ENCODE data around the gene SMAD6. TPM values are rescaled to one million over a fixed set of nuclear protein-coding genes. Genes with fewer than 3 reads are reported as not detected.

SMAD6 gene
- polyA plus RNA-seq, 3 donors = 39.4 to 46.2 (median 41.5) TPM

DNA sequence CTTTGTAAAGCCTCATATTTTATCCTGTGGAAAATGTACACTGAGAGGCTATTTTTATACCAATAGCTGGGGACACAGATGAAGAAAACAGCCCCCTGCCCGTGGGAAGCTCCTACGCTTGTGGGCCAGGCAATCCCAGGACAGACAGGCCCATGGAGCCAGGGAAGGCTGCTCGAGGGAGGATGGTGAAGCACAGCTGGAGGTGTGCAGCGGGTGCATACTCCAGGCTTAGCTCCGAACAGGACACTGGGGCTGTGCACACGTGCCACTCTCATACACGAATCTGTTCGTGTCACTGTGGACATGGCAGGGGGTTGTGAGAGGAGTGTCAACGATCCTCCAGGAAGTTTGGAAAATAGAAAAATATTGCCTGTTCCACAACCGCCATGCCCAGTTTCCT is 36.1 kb downstream of the SMAD6 start:
- DNase-seq = no peak

GRCh38 chr15:66738595-66738994 is 36.6 kb downstream of the SMAD6 start:
- DNase-seq = no peak

DNA sequence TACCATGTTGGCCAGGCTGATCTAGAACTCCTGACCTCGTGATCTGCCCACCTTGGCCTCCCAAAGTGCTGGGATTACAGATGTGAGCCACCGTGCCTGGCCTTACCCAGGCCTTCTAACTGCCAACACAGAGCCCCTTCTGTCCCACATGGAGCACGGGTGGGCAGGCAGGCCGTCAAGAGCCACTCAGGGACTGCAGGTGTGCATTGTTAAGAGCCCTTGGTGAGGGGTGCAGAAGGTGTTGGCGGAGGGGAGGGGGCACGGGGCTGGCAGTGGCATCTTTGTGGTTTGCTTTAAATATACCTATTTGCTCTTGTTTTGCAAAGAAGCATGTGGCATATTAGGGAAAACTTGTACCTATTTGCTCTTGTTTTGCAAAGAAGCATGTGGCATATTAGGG is 37.3 kb downstream of the SMAD6 start:
- DNase-seq = no peak

DNA sequence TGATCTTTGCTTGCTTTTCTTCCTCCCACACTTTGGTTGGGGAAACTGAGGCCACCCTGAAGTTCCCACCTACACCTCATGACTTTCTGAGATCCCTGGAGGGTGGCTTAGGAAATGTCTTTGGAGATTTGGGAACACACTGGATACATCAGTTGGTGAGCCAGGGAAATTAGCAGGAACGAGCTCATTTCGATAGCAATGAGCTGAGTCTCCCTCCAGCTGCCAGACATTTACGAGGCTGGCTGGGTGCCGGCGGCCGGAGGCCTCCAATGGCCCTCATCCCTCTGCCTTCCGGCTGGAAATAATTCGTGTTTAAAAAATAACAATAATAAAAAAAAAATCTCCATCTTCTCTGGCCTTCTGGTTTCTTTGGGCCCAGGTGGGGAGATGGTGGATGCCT is 38.8 kb downstream of the SMAD6 start:
- DNase-seq = no peak

DNA sequence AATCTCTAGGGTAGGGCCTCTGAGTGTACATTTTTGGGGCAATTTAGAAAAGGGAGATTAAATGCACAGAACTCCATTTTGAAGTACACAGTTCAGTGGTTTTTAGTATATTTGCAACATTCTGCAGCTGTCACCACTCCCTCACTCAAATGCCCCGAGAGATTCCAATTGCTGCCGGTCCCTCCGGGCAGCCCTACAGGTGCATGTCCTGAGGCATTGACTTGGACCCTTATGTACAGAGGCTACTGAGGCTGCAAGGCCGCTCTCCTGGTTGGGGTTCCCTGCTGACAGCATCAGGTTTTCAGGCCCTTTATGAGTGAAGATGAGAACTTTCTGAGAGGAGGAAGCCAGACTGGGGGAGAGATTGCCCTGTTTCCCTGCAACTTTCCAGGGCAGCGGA is 39.6 kb downstream of the SMAD6 start:
- DNase-seq = no peak

DNA sequence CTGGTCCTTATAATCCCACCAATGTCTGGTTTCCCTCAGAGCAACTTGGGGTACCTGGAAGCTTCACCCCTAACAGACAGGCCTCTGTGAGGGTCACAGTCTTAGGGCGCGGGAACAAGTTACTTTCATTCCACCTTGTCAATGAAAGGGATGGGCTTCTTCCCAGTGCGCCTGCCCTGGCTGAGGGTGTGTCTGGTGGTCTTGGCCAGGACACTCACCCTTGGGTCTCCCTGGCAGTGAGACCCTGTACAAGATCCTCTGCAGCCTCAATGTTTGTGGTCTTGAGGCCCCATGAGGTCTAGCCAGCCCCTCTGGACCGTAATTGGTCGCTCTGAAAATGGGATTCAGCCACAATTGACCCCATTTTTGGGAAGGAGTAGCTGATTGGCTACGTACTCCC is 40.2 kb downstream of the SMAD6 start:
- DNase-seq = no peak

DNA sequence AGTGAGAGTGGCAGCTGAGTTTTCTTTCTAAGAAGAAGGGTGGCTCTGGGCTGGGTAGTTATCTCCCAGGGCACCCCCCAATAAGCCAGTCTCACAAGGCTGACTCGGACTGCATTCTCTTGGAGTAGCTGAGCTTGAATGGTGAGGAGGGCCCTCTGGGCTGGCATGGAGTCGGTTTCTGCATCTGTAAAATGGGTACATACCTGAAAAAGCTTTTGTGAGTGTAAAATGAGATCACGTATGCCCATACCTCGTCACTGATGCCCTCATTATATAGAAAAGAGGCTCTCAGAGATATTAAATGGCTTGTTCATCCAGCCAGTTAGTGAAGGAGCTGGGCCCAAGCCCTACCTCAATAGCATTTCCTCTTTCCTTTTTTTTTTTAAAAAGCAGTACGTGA is 41.2 kb downstream of the SMAD6 start:
- DNase-seq = no peak

DNA sequence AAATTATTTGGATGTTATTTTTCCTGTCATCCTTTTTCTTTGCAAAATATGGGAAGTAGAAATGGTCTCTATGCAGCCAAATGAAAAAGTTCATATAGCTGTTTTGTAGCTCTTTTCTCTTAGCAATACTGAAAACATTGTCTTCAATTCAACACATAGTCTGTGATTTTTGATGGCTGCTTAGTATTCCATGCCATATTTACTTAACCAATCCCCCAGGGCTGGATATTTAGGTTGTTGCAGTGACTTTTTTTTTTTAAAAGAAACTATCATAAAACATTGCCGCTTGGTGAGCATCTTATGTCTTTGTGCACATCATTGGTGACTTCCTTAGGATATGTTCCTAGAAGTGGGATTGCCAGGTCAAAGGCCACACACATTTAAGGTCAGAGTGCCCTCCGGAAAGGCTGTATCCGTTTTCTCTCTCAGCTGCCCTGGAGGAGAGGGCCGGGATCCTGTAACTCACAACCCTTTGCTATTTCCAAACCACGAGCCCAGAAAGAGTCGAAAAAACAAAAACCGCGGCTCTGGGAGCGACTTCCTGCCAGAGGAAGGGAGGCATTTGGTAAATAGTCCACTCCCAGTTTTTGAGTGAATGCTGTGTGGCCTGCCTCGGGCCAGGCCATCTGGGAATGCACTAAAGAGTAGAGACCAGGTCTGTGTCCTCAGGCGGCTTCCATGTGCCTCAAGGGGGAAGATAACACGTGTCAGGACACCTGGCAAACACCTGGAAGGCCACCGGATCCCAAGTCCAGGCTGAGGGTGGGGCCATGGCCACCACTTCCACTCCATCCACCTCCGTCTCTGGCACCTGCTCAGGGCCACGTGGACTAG is 41.9 kb downstream of the SMAD6 start:
- DNase-seq = no peak

DNA sequence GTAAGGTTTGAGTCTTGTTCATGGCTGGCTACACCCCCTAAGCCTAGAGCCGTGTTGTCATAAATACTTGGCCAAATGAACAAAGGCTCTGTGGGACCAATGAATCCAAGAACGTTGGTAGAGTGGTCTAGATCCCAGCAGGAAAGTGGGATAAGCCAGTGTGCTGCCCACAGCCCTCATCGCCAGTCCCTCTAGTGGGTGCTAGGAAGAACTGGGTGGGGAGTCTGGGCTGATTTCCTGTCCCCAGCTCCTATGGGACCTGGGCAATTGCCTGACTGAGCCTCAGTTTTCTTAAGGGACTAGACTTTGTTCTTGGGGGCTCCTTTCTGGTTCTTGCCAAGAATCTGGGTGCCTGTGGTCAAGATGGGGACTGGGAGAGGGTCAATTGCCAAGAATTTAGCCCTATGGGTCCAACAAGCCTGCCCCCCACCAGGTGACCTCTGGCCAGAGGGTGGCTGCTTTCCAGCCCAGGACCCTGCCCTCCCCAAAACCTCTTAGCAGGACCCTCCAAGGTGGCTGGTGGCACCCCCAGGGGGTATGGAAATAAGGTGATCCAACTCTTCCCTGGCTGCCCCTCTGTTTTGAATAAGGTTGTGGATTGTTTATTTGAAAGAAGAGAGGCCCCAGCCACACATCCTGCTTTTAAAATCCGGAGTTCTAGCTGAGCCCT is 42.7 kb downstream of the SMAD6 start:
- DNase-seq = no peak

- DNase-seq = no peak
Observed at GRCh38 chr15:66745530-66746230, 43.6 kb downstream of the SMAD6 start.

- DNase-seq = no peak
Observed at GRCh38 chr15:66746231-66746605, 44.2 kb downstream of the SMAD6 start.

DNA sequence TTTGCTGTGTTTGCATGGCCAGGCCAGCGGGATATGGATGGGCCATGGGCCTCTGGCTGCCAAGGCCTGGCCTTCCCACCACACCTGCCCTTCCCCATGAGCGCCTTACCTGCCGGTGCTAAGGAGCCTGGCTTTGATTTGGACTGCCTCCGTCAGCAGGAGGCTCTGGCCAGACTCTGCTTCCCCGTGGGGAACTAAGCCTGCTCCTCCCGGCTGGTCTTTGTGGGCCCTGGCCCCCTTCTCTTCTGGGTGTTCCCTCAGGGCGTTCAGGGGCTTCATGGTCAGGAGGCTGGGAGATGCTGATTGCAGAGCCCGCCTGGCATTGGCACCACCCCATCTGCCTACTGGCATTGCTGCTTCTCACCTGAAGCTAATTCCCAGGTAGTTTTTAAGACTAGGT is 45.2 kb downstream of the SMAD6 start:
- DNase-seq = no peak

- peak; percentile 71 for DNase-seq
Observed at GRCh38 chr15:66747886-66748707, 46.1 kb downstream of the SMAD6 start.

DNA sequence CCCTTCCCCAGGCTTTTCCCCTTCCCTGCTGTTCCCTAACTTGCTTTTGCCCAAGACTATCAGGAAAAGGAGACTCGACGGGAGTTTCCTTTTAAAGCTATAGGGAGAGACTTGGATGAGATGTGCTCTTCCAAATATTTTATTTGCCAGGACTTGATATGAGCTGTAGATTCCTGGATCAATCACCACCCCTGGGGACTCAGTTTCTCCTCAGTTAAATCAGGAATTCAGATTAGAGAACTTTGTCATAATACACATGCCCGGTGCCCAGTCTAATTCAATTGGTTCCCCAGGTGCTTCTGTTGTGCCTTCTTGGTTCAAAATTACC is 46.6 kb downstream of the SMAD6 start:
- no peak for DNase-seq

DNA sequence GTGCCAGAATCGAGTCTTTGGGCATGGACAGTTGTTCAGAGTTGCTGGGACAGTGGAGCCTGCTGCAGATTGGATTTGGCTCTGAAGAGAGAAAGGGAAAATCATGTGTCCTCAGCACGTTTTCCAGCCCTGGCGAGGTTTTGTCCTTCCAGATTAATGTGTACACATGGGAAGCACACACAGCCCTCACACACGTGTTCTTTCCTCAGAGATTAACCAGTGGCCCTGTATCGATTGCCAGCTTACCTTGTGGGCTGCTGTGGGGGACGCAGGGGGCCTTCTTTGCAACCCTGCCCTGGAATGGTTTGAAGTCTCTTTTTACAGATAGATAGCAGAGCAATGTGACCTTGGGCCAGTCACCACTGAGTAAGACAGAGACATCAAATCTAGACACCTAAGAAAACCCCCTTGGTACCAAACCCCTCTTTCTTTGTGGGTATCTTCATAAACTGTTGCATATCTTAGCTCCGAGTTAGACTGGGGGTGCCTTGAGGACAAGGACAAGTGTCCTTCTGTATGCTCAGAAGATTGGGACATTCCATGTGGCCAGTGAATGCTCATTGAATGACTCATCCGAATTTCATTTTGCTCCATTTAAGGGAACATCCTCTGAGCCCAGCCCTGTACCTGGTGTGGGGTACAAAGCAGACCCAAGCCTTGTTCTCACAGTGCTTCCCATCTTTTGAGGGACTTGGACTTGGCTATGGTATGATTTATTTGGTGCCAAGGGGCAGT is 48.0 kb downstream of the SMAD6 start:
- DNase-seq = no peak

DNA sequence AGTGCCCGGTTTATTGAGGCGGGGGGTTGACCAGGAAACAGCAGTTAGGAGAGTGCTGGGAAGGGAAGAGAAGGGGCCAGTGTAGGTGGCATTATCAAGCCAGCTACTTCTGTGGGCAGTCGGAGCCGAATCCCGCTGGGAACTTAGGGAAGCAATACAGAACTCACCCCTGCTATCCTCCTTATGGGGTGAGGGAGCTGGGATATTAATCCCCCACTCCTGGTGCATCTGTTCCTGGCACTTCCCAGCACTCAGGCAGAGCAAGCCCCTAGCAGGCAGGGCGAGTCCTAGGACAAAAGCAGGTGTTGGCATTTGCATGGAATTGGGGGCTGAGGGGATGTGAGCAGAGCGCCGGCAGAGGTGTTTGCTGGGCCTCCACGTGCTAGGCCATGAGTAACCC is 48.6 kb downstream of the SMAD6 start:
- DNase-seq = no peak

- DNase-seq = no peak
Observed at GRCh38 chr15:66751579-66751978, 49.5 kb downstream of the SMAD6 start.

DNA sequence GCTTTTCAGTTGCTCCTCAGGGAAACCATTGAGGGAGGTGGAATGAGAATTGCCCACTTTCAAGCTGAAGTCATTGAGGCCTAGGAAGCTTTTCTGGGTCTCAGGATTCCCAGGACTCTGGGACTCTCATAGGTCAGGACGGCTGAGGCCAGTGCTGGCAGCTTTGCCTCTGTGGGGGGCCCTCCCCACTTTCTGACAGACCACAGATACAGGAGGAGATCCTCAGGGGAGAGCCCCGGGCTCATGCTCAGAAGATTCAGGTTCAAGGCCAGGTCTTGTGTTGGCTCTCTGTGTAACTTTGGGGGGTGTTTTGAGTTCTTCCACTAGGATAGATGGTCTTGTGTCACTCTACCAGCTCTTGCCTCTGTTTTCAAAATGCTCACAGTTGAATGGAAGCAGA is 50.0 kb downstream of the SMAD6 start:
- no peak for DNase-seq

GRCh38 chr15:66753687-66754377 is 51.8 kb downstream of the SMAD6 start:
- no peak for DNase-seq

DNA sequence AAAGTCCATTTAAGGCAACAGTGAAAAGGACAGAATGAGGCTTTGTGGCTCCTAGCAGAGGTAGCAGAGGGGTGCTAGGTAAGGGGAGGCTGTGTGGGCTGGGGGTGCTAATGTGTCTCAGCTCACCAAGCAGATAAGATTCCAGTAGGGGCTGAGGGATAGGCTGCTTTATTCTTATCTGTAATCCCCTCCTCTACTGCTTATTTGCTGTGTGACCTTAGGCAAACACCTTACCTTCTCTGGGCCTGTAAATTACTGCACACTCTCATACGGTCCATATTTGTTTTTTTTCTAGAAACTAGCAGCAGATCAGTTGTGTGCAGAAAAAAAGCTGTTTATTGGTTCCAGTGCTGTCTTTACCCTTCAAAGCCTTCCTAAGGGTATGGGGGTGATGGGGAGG is 52.8 kb downstream of the SMAD6 start:
- DNase-seq = no peak
